GM19455 (cell line): ENCODE results near the gene GLRX2.
A peak's percentile ranks its signal among the peaks of the same experiment; 100 is the strongest.
"Not testable (repeated sequence)": the region's sequence is repeated elsewhere in the genome, so short reads cannot be mapped to it uniquely, and the experiment has no call there.

Source experiments
- ATAC-seq: cut with Tn5 transposase; IDR thresholded peaks from one replicate; pipeline ENCODE4 v1.9.1; 2021; ENCODE audit not compliant: unreplicated experiment

Gene GLRX2, protein sequence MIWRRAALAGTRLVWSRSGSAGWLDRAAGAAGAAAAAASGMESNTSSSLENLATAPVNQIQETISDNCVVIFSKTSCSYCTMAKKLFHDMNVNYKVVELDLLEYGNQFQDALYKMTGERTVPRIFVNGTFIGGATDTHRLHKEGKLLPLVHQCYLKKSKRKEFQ

DNA sequence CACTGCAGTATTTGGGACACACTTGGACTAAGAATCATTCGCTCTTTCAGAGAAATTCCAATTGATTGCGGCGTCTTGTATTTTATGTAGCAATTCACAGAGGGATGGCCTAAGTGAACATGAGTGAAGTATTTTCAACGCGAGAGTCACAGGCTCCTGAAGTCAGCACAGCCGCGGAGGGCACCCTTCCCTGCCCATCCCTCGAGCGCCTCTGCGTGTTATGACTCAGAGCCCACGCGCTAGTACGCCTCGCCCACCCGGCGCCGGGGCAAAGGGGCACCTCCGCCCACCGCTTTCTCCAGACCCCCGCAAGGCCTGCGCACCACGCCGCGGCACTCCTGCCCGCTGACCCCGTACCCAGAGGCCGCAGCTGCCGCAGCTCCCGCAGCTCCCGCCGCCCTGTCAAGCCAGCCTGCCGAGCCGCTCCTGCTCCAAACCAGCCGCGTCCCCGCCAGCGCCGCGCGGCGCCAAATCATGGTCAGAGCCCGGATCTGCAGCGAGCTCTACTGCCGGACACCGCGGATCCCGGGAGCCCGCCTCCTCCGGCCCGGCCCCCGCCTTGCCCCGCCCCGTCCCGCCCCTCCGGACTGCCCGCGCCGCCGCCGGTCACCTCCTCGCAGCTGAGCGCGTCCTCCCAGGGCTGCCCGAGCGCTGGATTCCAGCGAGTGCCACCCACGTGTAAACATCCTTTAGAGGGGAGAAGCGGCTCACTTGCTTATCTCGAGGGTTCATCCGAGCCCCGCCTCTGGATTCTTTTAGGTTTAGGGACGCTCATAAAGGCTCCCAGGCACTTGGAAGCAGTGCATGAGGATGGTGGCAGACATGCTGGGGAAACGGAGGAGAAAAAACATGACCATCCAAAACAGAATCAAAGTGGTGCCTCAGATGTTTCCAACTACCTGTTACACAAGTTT, at the start of gene GLRX2:
Gene GLRX2 (minus strand): TSS at position 508 of the 914 bp plus-strand sequence. CDS start 32 bp downstream, at position 476.
- peak; percentile 92 for ATAC-seq

DNA sequence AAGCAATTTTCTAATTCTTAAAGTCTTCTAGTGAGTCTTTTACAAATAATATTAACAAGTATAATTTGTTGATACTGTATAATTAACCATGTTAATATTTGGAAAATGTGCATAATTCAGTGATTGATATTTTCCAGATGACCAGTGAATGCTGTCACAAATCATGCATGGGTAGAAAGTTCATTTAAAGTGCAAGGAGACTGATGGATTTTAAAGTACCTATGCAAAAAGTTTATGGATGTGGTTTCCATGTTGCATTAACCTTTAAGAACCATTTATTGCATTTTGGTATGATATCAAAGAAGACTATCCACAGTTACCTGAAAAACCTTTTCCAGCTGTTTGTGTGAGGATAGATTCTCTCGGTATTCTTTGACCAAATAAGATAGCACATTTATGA, 39.8 kb upstream of the GLRX2 start:
- ATAC-seq: no peak

DNA sequence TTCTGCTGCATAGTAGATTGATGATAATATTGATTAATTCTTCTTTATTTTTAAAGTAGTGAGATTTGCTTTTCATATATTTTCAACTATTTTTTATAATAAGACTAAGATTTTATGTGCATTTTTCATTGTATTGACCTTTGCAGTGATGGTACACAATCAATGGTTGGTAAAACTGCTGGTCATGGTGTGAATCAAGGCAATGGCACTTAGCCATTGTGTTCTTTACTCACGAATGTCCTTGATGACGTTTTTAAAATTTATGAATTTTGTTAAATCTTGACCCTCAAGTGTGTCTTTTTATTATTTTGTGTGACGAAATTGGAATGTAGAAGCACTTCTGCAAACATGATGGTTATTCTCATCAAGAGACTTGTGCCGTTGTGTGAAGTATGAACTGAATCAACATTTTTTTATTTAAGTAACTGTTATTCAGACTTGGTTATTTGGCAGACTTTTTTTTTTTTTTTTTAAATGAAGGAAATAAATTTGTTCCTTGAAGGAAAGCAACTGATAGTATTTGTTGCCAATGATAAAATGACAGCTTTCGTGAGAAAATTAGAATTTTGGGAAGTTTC, 39.2 kb upstream of the GLRX2 start:
- no peak for ATAC-seq

DNA sequence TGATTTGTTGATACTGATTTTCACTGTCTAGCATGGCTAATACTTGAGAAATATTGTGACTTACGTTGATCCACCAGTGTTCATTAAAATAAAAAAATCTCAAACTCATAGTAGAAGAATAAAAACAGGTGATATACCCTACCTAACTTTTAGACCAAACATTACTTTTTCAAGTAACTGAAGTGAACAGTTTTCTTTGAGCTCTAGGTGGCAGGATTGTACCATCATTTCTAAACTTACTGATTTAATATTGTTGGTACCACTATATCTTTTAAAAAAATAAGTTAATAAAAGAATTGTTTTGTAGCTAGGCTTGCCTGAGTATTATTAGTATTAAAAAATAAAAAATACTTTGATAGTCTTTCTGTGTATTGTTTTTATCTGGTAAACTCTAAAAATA, 38.1 kb upstream of the GLRX2 start:
- ATAC-seq: no peak

DNA sequence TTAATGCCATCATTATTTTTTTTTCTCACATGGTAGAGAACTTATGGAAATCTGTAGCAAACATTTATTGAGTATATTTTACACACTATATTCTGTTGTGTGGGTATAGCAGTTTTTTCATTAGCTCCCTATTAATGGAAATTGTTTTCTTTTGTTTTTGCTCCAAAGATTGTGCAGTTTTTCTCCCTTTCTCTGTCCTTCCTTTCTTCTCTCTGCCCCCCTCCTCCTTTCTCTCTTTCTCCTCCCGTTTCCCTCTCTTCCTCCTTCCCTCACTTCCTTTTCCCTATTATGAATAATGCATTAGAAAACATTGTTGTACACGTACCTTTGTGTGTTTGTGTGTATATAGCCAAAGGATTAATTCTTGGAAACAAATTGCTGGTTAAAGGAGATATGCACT, 37.2 kb upstream of the GLRX2 start:
- ATAC-seq: no peak

DNA sequence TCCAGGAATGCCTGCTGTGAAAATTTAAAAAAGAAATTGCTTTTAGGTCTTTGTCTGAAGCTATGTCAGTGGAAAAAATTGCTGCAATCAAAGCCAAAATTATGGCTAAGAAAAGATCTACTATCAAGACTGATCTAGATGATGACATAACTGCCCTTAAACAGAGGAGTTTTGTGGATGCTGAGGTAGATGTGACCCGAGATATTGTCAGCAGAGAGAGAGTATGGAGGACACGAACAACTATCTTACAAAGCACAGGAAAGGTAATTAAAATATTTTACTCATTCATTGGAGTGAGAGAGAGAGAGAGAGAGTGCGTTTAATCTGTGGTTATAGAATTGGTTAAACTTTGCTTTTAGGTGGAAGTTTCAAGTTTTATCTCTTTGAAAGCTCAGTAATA, 36.6 kb upstream of the GLRX2 start:
- no peak for ATAC-seq

DNA sequence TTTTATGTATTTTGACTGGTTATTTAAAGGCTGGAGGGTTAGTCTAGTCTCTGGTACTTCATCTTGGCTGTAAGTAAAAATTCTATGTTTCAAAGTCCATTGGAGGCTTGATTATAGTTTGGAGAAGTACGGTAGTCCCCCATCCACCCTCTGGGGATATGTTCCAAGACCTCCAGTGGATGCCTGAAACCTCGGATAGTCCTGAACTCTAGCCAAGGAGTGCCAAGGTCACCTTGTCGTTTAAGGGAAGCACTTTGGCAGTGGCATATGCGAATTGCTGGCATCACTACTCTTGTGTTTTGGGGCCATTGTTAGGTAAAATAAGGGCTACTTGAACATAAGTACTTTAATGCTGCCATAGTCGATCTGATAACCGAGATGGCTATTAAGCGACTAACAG, 35.0 kb upstream of the GLRX2 start:
- no peak for ATAC-seq

DNA sequence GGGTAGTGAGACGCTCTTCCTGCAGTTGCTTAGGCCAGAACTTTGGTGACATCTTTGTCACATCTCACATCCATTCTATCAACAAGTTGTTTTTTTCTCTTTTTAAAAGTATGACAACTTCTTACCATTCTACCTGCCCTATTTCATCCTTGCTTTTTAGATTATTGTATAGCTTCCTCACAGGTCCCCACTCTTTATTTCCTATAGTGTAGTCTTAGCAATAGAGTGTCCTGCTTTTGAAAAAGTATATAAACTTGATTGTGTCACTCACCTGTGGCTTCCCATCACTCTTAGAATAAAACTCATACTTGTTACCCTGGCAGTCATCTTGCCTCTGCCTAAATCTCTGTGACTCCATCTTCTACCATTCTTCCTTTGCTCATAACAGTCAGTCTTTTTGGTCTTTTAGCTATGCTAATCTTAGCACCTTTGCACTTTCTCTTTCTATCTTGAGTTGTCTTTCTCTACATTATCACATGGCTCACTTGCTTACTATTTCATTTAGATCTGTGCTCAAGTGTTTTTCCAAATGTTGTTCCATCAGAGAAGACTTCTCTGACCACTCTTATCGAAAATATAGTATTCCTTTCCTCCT, 26.1 kb upstream of the GLRX2 start:
- ATAC-seq: no peak

DNA sequence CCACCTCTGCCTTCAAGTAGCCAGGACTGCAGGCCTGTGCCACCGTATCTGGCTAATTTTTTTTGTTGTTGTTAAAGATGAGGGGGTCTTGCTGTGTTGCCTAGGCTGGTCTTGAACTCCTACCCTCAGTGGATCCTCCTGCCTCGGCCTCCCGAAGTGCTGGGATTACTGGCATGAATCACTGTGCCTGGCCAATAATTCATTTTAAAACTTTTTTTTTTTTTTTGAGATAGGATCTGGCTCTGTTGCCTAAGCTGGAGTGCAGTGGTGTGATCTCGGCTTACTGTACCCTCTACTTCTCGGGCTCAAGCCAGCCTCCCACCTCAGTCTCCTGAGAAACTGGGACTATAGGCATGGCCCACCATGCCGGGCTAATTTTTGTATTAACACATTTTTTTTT, 20.2 kb upstream of the GLRX2 start:
- ATAC-seq: no peak

DNA sequence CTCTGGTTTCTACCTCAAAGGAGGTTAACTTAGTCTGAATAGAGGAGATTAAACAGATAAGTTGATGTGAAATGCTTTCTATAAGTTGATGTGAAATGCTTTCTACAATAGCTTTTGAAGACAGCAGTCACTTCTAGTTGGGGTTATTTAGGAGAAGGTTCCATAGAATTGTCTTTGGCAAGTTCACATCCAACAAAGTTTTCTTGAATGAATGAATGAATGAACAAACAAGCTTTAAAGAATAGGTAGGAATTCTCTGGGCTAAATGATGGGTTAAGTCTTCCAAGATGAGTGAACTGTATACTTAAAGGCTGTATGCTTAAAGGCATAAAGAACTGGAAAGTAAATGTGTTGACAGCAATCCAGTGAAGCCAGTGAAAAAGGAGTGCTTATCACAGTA, 18.5 kb upstream of the GLRX2 start:
- ATAC-seq: no peak

DNA sequence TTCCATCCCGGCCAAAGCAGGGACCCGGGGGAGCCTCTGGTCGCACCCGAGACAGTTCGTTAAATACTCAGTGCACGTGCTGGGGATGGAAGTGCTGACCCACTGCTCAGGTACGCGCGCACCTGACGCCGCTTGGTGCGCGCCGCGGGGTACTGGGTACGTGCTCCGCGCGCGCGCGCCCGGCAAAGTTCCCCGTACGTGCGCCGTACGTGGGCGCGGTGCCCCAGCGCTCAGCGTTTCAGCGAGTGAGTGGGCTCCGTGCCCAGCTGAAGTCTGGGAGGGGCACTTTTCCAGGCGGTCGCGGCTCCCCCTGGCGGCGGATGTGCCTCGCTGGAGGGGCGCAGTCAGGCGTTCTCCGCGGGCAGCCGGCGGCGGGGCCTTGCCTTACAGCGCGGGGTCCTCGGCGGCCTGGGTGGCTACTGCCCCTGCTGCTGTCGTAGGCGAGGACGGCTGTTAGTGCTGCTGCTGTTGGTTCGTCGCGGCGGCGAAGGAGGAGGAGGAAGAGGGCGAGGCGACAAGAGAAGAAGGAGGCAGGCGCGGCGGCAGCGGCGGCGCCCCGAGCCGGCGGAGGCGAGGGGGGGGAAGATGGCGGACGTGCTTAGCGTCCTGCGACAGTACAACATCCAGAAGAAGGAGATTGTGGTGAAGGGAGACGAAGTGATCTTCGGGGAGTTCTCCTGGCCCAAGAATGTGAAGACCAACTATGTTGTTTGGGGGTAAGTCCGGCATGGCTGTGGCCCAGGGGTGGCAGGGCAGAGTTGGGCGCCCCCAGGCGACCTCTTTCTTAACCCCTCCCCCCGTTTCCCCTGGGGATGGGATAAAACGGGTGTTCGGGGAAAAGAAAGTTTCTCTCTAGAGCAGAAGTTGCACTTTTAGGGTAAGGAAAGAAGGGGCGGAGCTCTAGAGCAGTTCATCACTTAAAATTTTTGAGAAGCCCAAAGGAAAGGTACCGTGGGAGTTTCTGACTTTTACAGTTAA, 16.7 kb upstream of the GLRX2 start, which contains the start of gene CDC73:
Gene CDC73 (plus strand): TSS at position 416 of the 978 bp plus-strand sequence. CDS start 170 bp downstream, at position 586.
- peak; percentile 95 for ATAC-seq

DNA sequence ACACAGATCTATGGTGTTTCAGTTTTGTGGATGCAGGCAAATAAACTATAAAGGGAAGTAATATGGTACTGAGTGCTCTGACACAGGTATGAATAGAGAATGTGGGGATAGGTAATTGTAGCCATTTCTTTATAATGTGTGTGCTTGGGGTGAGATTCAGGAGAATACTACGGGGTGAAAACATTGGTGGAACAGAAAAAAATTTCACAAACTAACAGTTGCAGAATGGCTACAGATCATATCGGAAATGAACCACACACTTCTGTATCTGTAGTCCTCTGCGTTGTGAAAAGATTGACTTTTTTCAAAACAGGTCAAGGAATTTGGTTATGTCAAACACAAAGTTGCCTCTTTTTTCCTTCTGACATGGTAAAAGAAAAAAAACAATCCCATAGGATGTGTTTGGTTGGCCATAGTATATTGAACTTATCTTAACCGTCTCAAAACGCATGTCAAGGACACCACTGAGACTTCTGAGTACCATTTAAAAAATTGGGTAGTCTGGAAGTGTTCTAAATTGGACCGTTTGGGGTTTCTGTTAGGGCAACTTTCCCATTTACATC, 15.5 kb upstream of the GLRX2 start:
- ATAC-seq: no peak

DNA sequence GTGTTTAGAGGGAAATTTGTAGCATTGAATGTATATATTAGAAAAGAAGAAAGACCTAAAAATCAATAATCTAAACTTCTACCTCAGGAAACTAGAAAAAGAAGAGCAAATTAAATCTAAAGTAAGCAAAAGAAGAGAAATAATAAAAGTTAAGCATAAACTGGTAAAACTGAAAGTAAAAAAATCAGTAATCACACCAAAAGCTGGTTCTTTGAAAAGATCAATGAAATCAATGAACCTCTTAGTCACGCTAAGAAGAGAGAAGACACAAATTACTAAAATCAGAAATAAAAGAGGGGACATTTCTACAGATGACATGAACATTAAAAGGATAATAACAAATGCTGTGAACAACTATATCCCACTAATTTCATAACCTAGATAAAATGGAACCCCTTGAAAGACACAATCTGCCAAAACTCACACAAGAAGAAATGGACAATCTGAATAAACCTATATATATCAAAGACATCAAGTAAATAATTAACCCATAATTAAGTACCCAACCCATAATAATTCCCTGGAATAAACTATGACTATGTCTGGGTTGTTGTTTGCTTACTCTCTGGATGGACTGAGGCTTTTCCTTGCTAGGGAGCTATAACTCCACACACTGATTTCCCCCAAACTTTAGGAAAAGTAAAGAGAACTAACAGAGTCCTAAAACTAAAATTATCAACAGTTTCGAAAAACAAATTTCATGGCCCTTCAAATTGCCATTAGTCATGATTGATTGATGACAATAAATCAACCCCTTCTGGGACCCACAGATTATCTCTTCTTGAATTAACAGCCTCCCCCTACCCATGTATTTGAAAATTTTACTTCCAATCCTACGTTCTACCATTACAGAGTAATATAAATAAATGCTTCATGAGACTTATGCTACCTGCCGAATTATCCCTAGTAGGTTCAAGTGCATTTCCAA, 13.9 kb upstream of the GLRX2 start:
- no peak for ATAC-seq

DNA sequence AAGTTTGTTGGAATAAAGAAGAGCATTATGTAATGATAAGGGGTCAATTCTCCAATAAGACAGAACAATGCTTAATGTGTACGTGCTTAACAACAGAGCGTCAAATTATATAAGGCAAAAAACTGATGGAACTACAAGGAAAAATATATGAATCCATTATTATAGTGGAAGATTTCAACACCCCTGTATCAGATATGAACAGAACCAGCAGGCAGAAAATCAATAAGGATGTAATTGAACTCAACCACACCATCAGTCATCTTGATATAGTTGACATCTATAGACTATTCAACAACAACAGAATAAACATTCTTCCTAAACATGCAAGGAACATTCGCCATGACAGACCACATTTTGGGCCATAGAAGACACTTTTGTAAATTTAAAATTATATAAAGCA, 13.0 kb upstream of the GLRX2 start:
- no peak for ATAC-seq

DNA sequence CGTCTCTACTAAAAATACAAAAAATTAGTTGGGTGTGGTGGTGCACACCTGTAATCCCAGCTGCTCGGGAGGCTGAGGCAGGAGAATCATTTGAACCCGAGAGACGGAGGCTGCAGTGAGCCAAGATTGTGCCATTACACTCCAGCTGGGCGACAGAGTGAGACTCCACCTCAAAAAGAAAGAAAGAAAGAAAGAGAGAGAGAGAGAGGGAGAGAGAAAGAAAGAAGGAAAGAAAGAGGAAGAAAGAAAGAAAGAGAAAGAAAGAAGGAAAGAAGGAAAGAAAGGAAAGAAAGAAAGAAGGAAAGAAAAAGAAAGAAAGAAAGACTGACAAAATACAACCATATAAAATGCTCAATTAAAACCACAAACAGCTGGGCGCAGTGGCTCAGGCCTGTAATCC, 12.0 kb upstream of the GLRX2 start:
- ATAC-seq: not testable (repeated sequence)

DNA sequence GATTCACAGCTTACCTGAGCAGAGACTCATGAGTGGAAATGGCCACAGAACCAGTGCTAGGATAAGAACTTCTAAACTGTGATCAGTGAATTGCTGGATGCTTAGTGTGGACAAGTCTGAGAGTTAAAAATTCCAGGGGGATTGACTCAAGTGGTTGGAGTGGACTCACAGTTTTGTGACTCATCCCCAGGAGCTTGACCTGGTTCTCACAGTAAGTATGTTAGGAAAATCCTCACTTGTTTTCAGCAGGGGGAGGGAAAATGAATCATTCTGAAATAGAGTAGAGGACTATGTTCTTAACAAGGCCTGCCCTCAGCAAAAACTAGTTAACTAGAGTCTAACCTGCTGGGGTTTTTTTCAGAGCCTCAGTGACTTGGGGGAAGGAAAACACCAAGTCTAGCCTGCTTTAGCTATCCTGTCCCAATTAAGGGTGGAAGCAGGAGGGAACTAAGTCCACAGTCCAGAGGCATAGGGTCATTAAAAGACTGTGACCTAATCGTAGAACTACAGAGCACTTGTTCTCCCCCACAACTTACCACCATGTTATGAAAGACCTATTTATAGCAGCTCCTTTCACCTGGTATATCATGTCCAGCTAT, 10.5 kb upstream of the GLRX2 start:
- no peak for ATAC-seq

DNA sequence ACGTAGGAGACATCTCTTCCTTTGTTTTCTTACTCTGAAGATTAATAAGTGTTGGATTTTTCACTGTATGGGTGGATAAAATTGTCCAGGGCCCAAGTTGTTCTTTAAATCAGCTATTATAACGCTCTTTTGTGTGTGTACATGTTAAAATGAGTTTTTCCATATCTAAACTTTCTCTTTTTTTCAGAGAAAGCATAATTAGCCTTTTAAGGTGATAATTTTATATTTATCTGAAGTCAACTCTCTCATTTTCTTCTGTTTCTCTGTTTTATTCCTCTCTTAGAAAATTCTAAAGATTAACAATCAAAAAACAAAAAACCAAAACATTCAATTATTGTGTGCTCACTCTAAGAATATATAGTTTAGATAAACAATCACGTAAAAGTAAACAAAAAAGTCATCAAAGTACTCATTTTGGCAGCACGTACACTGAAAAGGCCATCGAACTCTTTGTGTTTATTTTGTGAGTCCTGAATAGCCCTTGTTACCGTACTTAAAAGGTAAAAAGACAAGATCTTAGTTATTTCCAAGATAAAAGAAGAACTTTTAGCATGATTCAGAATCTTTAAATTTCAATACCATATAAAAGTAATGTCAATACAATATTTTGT, 9.4 kb upstream of the GLRX2 start:
- no peak for ATAC-seq

DNA sequence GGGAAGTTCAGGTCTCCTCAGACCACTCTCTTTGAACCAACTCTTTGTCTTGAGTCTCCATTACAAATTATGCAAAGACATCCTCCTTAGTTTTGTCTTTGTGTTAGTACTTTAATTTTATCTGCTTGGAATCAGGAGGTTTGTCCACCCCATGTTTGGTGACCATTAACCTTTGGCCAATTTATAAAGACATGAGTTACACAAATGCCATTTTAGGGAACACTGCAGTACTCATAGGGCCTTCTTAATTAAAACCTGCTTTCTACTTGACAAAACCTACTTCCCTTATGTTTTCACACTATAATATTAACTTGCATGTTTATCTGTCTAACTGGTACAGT, 8.7 kb upstream of the GLRX2 start:
- ATAC-seq: no peak
